Endodermal cell (in vitro differentiated cells): ENCODE measurements around the gene SND1. TPM values are rescaled to one million over a fixed set of nuclear protein-coding genes. Genes with fewer than 3 reads are reported as not detected.

ENCODE experiments used
- DNase-seq: peaks from one replicate; pipeline ENCODE4 v3.0.0-alpha.2; 2017
- H3K27ac ChIP-seq: 2 replicates; pipeline ENCODE4 v1.5.1; 2013; ENCODE audit warnings: mild to moderate bottlenecking, low read depth, low read length, moderate library complexity
- H3K27me3 ChIP-seq: 2 replicates; pipeline ENCODE4 v1.6.1; 2013; ENCODE audit warnings: mild to moderate bottlenecking, low read length, moderate library complexity; ENCODE audit not compliant: insufficient read depth, control insufficient read depth, poor library complexity, severe bottlenecking
- H3K36me3 ChIP-seq: 2 replicates; pipeline ENCODE4 v1.7.0; 2013; ENCODE audit warnings: mild to moderate bottlenecking, low read length, moderate library complexity; ENCODE audit not compliant: control insufficient read depth, insufficient read depth
- H3K4me1 ChIP-seq: one replicate; pipeline ENCODE4 v1.7.0; 2013; ENCODE audit warnings: low read length; ENCODE audit not compliant: control insufficient read depth, insufficient read depth
- H3K4me3 ChIP-seq: 2 replicates; pipeline ENCODE4 v1.5.1; 2013; ENCODE audit warnings: mild to moderate bottlenecking, low read length, moderate library complexity
- H3K9ac ChIP-seq: 2 replicates; pipeline ENCODE4 v1.6.1; 2013; ENCODE audit warnings: mild to moderate bottlenecking, low read length, moderate library complexity; ENCODE audit not compliant: poor library complexity, severe bottlenecking; ENCODE audit errors: extremely low read depth
- H3K9me3 ChIP-seq: 2 replicates; pipeline ENCODE4 v1.6.1; 2013; ENCODE audit warnings: mild to moderate bottlenecking, low read length, moderate library complexity; ENCODE audit not compliant: control insufficient read depth
- H3K27ac Mint-ChIP-seq: 2 replicates; pipeline ENCODE4 v1.8.0; 2020; ENCODE audit warnings: mixed read lengths
- H3K27me3 Mint-ChIP-seq: 2 replicates; pipeline ENCODE4 v1.8.0; 2021; ENCODE audit warnings: mild to moderate bottlenecking, mixed read lengths; ENCODE audit not compliant: insufficient read depth
- H3K36me3 Mint-ChIP-seq: 2 replicates; pipeline ENCODE4 v1.8.0; 2020; ENCODE audit warnings: low read depth, mixed read lengths
- H3K4me1 Mint-ChIP-seq: 2 replicates; pipeline ENCODE4 v1.8.0; 2020; ENCODE audit warnings: mixed read lengths
- H3K4me3 Mint-ChIP-seq: 2 replicates; pipeline ENCODE4 v1.8.0; 2020; ENCODE audit warnings: mild to moderate bottlenecking, moderate library complexity, mixed read lengths
- H3K9me3 Mint-ChIP-seq: 2 replicates; pipeline ENCODE4 v1.8.0; 2020; ENCODE audit warnings: mild to moderate bottlenecking, mixed read lengths
- WGBS, 2 experiments: methylation state at CpG; one replicate each; pipeline versions ENCODE4 v1.1.5 to v1.1.7; 2013; ENCODE audit warnings: missing lambda C conversion rate in 2 of 2, mixed read lengths in 1 of 2; ENCODE audit not compliant: insufficient coverage in 1 of 2, insufficient read length in 1 of 2; 5-methylcytosine and 5-hydroxymethylcytosine counted together
- total RNA-seq, 2 donors: library from RNA; stranded (reverse); fragmentation: NEBNext Ultra II Directional in 1 of 2; extraction: Animal tissue kit (Norgen Biotek cat#: 25700) in 1 of 2; gene quantifications; 2 replicates in 1 of 2; 3 replicates in 1 of 2; pipeline ENCODE4 v1.2.1, GENCODE V29; 2021
- TF ChIP-seq, protein P1 (sequence below): fragments of 200-600 bp; sonication (generic); conservative IDR thresholded peaks from 2 replicates; pipeline ENCODE4 v1.5.0; 2021; ENCODE audit warnings: antibody characterized with exemption, mild to moderate bottlenecking

The SND1 gene
- total RNA-seq, 2 donors from 2014 or later = 240 to 267 TPM

DNA sequence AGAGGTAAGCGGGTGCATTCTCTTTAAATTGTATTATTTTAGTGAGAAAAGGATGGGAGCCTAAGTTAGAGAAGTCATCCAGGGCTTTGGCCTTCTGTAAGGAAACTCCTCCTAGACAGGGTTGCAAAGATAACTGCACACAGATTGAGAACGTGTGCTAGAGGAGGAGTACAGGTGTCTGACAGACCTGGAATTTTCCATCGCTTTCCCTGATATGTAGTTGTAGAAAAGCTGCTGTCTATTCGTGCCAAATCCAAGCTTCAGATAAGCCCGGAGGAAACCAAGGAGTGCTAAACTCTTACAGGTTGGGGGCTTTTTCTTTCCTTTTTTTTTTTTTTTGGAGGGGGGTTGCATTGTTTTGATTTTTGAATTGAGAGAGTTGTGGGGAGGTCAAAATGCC, 356.1 kb downstream of the SND1 start:
- Histone ChIP-seq H3K4me3 (no peak overlapping the region), H3K4me1 (no peaks in the 10 kb centered on the region), H3K36me3 (peaks cover 40% of the 10 kb centered on the region), H3K27ac (no peak overlapping the region), H3K9me3 (no peaks in the 10 kb centered on the region), H3K9ac (no peak overlapping the region), H3K27me3 (no peaks in the 10 kb centered on the region)
- peaks cover 1% of the 10 kb centered on the region for H3K4me1 Mint-ChIP-seq
- no peak overlapping the region for H3K4me3 Mint-ChIP-seq
- H3K27me3 Mint-ChIP-seq = no peaks in the 10 kb centered on the region
- H3K27ac Mint-ChIP-seq = no peak overlapping the region
- H3K36me3 Mint-ChIP-seq = peaks cover 2% of the 10 kb centered on the region
- TF ChIP-seq, protein P1, sequence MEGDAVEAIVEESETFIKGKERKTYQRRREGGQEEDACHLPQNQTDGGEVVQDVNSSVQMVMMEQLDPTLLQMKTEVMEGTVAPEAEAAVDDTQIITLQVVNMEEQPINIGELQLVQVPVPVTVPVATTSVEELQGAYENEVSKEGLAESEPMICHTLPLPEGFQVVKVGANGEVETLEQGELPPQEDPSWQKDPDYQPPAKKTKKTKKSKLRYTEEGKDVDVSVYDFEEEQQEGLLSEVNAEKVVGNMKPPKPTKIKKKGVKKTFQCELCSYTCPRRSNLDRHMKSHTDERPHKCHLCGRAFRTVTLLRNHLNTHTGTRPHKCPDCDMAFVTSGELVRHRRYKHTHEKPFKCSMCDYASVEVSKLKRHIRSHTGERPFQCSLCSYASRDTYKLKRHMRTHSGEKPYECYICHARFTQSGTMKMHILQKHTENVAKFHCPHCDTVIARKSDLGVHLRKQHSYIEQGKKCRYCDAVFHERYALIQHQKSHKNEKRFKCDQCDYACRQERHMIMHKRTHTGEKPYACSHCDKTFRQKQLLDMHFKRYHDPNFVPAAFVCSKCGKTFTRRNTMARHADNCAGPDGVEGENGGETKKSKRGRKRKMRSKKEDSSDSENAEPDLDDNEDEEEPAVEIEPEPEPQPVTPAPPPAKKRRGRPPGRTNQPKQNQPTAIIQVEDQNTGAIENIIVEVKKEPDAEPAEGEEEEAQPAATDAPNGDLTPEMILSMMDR = no peak
- DNase-seq = no peak
- H3K9me3 Mint-ChIP-seq = no peaks in the 10 kb centered on the region
- 90 to 92% methylated on average over 5 of the region's 5 CpGs for WGBS, 2 experiments

DNA sequence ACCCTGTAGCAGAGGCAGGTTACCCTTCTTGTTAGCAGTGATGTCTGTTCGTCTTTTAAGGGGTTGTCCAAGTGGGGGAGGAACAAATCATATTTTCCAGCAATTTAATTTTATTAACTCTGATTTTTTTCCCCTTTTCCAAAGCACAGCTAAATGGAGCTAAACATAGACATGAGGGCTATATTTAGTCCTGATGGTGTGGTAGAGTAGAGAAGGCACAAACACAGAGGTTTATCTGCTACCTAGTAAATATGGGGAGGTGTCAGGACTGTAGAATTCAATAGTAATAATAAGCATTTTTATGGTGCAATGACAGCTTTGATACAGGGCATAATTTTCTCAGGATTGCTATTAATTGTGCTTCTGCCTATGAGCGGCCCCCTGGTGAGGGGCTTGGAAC, 356.8 kb downstream of the SND1 start:
- H3K27me3 ChIP-seq = no peaks in the 10 kb centered on the region
- 95% methylated on average over 2 of the region's 2 CpGs; no CpG with 5 or more reads in 1 of the 2 experiments for WGBS, 2 experiments
- no peaks in the 10 kb centered on the region for H3K9me3 ChIP-seq
- Mint-ChIP-seq H3K27ac (no peak overlapping the region), H3K4me1 (peaks cover 1% of the 10 kb centered on the region), H3K27me3 (no peaks in the 10 kb centered on the region), H3K36me3 (peaks cover 5% of the 10 kb centered on the region), H3K4me3 (no peak overlapping the region), H3K9me3 (no peaks in the 10 kb centered on the region)
- no peak for DNase-seq
- peaks cover 44% of the 10 kb centered on the region for H3K36me3 ChIP-seq
- no peak overlapping the region for H3K4me3 ChIP-seq
- no peak overlapping the region for H3K9ac ChIP-seq
- H3K27ac ChIP-seq = no peak overlapping the region
- no peaks in the 10 kb centered on the region for H3K4me1 ChIP-seq
- TF ChIP-seq, protein P1 = no peak

DNA sequence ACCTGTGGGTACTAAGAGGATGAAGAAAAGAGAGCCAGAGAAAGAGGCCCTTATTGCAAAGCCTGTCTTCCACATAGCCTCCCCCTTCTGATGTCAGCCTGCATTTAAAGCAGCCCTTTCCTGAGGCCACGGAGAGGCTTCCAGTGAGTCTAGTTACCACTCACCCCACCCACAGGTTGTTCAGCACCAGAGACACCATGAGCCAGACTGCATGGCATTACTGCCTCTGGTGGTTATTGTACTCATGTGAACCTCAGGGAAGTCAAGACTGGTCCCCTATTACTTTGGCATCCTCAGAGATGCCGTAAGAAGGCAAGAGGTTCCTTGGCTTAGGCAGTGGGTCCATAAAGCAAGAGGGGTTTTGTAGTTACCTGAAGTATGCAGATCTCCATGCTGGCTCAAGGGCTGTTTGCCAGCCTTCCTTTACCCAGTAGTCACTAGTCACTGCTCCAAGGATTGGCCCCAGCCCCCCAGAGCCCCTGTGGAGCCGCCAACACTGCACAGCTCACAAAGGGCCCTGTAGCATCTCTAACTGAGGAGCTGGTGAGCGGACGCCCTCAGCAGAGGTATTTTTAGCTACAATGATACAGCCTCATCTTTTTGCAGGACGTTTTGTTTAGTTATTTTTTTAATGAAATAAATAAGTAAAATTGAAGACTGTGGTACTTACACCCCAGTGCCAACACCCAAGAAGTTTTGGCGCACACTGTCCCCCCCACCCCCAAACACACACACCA, 358.6 kb downstream of the SND1 start:
- no peaks in the 10 kb centered on the region for H3K4me1 Mint-ChIP-seq
- Histone ChIP-seq H3K9ac (no peak overlapping the region), H3K27ac (peak overlapping the region; percentile 62), H3K9me3 (no peaks in the 10 kb centered on the region), H3K4me3 (no peak overlapping the region), H3K4me1 (no peaks in the 10 kb centered on the region), H3K36me3 (peaks cover 46% of the 10 kb centered on the region), H3K27me3 (no peaks in the 10 kb centered on the region)
- no peaks in the 10 kb centered on the region for H3K9me3 Mint-ChIP-seq
- TF ChIP-seq, protein P1 = peak; percentile 52
- H3K27ac Mint-ChIP-seq = no peak overlapping the region
- WGBS, 2 experiments = 81 to 86% methylated on average over 3 to 7 of the region's 7 CpGs
- no peaks in the 10 kb centered on the region for H3K27me3 Mint-ChIP-seq
- peaks cover 5% of the 10 kb centered on the region for H3K36me3 Mint-ChIP-seq
- no peak for DNase-seq
- no peak overlapping the region for H3K4me3 Mint-ChIP-seq
